Coronary artery (tissue), 2 donors: Measurements from ENCODE around the gene GLRA2.

Experiments used
- DNase-seq: peaks from one replicate; pipeline ENCODE4 v3.0.0-alpha.2; 2017; ENCODE audit warnings: low spot score
- H3K27ac ChIP-seq, 2 donors: fragments of 200-600 bp; sonication (generic); one replicate each; pipeline ENCODE4 v1.5.1; 2016 to 2019
- H3K4me3 ChIP-seq: fragments of 200-600 bp; sonication (generic); 2 replicates; pipeline ENCODE4 v1.5.1; 2016; ENCODE audit warnings: mild to moderate bottlenecking, moderate library complexity
- TF ChIP-seq, protein P1 (sequence below): fragments of 200-600 bp; sonication (generic); IDR thresholded peaks from one replicate; pipeline ENCODE4 v1.5.1; 2019; ENCODE audit warnings: antibody characterized with exemption

Gene GLRA2

DNA sequence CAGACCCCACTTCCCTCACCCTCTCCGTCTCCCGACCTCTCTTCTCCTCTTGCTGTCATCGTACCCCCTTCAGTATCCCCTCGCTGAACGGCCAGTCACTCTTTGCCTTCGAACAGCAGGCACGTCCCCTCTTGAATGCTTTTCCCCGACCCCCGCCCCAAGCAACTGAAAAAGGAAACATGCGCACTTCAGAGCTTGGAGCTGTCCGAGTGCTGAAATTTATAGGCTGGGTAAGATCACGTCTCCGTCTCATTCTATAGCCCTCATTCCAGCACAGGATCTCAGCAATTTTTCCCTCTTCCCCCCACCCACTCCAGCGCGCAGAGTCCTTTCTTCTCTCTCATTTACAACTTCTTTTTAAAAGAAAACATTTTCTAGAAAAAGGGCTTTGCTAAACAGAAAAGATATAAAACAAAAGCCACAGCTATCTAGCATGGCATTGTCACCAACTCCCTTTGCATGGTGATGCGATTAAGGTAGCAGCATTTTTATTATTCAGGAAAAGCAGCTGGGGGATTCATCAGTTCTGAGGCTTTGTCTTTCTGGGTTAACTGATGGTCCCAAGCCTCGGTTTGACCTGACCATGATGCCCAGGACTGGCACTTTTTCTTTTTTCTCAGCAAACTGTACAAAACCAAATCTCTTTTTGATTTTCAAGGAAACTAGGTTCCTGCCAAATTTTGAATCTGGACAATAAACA lies at the start of gene GLRA2:
GLRA2 (plus strand) TSS at position 247 of the 700 bp plus-strand sequence. CDS start 522 bp downstream, outside the sequence.
- TF ChIP-seq, protein P1, sequence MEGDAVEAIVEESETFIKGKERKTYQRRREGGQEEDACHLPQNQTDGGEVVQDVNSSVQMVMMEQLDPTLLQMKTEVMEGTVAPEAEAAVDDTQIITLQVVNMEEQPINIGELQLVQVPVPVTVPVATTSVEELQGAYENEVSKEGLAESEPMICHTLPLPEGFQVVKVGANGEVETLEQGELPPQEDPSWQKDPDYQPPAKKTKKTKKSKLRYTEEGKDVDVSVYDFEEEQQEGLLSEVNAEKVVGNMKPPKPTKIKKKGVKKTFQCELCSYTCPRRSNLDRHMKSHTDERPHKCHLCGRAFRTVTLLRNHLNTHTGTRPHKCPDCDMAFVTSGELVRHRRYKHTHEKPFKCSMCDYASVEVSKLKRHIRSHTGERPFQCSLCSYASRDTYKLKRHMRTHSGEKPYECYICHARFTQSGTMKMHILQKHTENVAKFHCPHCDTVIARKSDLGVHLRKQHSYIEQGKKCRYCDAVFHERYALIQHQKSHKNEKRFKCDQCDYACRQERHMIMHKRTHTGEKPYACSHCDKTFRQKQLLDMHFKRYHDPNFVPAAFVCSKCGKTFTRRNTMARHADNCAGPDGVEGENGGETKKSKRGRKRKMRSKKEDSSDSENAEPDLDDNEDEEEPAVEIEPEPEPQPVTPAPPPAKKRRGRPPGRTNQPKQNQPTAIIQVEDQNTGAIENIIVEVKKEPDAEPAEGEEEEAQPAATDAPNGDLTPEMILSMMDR, result no peak
- H3K27ac ChIP-seq, result no peak within 1 kb of the TSS
- H3K4me3 ChIP-seq, result no peak within 1 kb of the TSS
- DNase-seq, result no peak

DNA sequence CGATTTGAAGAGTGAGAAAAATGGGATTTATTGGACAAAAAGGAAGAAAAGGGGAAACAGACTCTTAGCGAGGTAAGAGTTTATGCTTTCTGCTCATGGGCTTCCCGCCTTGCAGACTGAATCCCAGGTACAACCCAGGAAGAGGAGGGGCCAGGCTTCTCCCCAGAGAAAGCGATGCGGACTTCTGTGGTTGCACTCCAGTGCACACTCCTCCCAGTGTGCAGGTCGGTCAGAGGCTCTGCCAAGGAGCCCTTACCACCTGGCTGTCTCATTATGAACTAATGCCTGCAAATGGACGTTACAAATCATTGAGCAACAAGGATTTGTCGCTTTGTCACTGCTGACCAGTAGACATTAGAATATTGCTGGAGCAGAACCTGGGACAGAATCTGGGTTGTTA lies 39.9 kb upstream of the GLRA2 start:
- TF ChIP-seq, protein P1, result no peak
- DNase-seq, result no peak
- Histone ChIP-seq H3K4me3 (no peak overlapping the region), H3K27ac (no peak overlapping the region)

DNA sequence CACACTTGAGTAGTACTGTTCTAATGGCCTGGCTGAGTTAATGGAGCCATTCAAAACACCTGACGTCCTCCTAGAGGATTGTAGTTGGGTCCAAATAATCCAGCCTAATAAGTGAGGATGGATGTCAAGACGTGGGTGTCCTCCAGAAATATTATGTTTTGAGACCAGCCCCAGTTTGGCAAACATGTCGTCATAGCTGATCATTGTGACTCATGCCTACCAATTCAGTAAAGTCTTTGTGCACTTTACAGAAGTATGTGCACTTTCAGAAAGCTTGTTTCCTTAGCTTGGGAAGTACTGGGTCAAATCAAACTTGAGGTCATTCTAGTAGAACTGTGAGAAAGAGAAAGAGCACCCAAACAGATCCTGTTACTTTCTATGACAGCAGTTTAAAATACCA lies 37.6 kb upstream of the GLRA2 start:
- no peak overlapping the region for H3K4me3 ChIP-seq
- no peak overlapping the region for H3K27ac ChIP-seq
- TF ChIP-seq, protein P1, result no peak
- no peak for DNase-seq

DNA sequence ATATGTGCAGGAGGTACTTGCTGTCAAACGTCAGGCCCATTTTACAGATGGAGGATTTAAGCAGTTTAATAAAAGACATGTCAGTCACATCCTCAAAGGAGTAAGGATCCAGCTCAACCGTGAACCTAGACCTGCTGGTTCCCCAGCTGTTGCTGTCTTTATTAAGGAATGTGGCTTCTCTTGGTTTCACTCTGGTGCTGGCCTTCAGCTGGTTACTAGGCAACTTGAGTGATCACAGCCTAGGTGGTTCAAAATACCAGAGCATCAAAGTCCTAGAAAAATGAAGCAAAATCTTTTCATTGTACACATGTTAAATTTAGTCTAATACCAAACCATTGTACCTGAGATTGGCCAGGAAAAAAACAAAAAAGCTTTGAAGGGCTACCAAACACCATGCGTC lies 32.7 kb upstream of the GLRA2 start:
- Histone ChIP-seq H3K27ac (peak overlapping the region in 1 of 2 donors; percentile 62), H3K4me3 (peak overlapping the region; percentile 64)
- TF ChIP-seq, protein P1, result no peak
- no peak for DNase-seq

DNA sequence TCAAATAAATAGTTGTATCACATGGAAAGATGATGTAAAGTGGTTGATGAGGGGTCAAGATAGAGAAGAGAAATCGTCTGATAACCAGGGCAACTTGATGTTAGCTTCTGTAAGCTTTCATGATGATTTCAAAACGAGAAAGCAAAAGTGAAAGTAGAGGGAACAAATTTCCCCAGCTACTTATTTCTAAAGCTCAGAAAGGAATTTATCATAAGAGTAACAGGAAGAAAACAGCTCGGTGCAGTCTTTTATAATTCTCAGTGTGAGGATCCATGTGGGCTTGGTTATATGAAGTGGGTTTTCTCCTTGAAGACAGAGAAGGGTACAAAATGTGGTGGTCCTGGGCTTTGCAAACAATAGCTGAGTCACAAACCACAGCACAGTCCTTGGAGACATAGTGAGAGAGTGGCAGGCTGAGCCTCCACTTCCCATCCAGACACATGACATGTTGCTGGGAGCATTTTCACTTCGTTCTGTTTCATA lies 32.1 kb upstream of the GLRA2 start:
- no peak for DNase-seq
- Histone ChIP-seq H3K4me3 (peak overlapping the region; percentile 64), H3K27ac (peak overlapping the region; percentile 44 to 62)
- TF ChIP-seq, protein P1, result no peak

DNA sequence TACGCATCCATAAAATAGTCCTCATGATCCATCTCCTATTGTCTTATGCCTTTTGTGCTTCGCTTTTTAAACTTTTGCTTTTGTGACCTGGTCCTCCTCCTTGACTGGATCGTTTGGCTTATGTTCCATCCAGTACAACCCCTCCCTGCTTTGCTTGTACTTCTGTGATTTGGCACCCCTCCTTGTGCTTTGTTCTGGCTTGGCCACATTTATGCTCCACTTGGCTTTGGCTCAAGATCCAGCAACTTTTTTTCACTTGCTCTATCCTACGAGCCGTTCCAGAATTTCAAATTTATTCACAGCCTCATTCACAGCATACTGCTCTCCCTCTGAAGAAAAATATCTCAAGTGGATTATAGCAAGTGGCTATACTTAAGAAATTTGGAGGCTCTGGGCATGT lies 28.0 kb upstream of the GLRA2 start:
- no peak overlapping the region for H3K27ac ChIP-seq
- H3K4me3 ChIP-seq, result no peak overlapping the region
- DNase-seq, result no peak
- TF ChIP-seq, protein P1, result no peak

DNA sequence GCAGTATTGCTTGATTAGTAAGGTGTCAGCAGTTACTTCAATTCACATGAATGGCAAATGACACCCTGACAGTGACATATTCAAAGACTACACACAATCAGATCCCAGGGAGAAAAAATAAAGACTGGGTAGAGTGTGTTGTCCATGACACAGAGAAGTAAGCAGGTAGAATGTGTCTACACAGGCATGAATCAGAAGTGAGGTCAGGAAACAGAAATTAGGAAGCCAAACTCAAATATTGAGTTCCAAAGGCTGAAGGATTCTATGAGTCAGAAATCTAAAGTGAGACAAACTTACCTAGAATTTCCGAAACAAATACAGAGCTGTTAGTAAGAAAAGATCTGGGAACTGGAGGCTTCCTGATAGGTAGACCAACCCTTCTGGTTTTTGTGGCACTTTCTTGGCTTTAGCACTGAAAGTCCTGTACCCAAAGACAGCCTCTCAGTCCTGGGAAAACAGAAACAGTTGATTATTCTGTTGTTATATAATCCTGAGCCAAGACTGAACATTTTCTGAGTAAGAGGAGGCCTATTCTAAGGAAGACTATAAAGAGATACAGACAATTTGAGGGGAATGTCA lies 24.3 kb upstream of the GLRA2 start:
- no peak for DNase-seq
- Histone ChIP-seq H3K27ac (no peak overlapping the region), H3K4me3 (no peak overlapping the region)
- TF ChIP-seq, protein P1, result no peak
